ENCODE measurements around the gene TBL1XR1. TPM values are rescaled to one million over a fixed set of nuclear protein-coding genes. Genes with fewer than 3 reads are reported as not detected.

The TBL1XR1 gene
- total RNA-seq, 1 donor from 2014 or later = 142 TPM

DNA sequence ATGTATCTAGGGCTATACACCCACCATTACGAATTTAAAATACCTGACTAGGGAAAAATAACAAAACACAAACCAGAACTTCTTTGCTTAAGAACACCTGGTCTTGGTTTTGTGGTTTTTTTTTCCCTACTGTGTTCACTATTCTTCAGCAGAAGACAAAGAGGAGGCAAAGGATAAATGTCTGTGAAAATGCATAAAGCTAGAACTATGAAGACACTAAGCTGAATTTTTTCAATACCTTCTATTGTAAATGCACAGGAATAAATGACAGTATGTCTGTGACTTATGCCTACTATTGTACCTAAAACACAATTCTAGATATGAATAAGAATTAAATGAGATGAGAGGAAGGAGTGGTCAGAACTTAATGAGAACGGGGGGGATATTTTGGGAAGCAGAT, 86.9 kb downstream of the TBL1XR1 start:
- DNase-seq (ENCODE audit: low spot score) = no peak

DNA sequence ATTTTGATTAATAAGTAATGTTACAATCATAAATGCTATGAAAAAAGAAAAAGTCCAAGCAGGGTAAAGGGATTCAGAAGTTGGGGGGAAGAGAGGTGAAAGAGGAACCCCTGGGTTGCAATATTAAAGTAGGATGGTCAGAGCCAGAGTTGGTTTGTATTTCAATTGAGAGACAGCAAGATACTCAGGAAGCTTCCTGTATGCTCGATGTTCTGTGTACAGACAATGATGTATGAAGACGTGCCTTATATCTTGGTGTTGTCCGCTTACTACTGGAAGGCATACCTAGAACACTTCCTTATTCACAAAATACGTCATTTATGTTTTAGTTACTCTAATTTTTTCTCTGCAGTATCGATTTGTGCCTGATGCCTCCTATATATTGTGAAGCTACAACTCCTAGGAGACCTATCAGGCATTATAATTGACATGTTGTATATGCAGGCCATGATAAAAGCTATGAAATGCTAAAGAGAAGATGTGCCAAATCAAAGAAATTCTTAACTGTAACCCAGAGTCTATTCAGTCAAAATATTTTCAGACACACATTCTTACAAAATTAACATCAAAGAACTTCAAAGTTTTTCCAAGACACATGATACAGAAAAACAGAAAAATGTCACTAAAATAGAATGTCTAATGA, 87.5 kb downstream of the TBL1XR1 start:
- DNase-seq (ENCODE audit: low spot score) = no peak

DNA sequence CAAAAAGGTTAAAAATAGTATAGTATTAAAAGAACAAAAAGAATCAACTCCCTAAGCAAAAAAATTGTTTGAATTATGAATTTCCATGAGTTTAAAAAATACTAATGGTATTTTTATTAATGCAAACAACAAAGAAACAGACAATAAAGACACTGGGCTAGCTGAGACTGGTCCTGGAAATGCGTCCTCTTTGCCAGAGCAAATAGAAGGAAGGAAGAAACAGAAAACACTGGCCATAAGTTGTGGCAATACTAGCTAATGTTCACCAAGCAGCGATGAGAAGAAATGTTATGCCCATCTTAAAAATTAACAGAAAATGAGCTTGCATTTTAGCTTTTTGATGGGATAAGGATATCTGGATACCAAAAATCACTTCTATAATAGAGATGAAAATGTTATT, 88.6 kb downstream of the TBL1XR1 start:
- DNase-seq (ENCODE audit: low spot score) = no peak

DNA sequence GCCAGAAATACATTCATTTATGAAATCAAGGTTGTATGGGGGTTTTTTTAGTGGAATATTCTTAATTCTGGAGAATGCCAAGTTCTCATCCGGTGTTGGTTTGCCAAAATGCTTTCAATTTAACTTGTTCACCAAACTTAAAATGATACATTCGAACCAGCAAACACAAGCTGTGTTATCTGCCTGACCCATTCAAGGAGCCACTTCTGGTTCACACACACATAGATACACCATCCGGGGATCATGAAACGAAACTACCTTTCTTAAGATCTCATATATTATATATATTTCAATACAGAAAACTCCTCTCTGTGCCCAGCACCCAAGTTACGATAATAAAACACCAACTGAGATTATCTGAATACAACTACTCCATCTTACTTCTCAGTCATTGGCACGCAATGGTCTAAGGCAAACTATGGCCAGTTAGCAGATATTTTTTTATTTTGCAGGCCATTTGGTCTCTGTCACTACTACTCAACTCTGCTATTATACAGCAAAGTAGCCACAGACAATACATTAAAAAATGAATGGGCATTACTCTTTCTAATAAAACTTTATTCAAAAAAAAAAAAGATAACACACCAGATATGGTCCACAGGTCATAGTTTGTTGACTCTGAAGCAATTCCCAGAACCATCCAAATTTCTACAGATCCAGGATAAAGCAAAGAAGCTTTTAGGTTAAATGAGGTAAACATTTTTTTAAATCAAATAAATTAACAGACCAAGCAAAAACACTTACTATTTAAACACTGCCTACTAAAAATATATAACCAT, 89.6 kb downstream of the TBL1XR1 start:
- no peak for DNase-seq (ENCODE audit: low spot score)

DNA sequence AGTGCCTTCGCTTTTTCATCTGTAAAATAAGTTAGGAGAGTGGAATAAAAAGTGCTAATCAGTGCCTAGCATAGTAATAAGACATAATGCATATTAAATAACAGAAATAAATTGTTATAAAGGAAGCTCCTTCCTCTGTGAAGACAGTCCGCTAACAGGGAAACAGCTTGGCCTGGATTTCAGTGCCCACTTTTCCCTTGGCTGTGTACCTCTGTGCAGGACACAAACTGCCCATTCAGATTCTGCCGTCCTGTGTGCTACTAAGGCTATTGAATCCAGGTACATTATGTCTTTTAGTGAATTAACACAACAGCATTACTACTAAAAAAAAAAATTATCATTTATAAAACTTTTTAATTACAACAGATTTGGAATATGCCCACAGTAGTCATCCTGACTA, 90.7 kb downstream of the TBL1XR1 start:
- no peak for DNase-seq (ENCODE audit: low spot score)

DNA sequence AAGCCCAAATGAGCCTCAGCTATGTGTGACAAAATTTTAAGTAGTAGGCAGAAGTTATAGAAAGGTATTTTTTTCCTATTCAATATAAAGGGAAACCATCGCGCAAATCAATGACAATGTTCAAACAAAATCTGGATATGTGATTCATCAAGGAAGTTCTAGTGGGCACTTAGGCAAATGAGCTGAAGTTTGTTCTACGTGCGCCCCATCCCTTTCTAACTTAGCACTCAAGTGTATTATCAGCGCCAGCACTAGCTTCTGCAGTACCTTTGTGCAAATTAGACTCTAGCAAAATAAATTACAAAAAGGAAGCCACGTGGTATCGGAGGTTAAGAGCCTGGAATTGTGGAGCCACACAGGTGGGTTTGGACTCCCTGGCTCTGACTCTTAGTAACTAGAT, 91.1 kb downstream of the TBL1XR1 start:
- no peak for DNase-seq (ENCODE audit: low spot score)

DNA sequence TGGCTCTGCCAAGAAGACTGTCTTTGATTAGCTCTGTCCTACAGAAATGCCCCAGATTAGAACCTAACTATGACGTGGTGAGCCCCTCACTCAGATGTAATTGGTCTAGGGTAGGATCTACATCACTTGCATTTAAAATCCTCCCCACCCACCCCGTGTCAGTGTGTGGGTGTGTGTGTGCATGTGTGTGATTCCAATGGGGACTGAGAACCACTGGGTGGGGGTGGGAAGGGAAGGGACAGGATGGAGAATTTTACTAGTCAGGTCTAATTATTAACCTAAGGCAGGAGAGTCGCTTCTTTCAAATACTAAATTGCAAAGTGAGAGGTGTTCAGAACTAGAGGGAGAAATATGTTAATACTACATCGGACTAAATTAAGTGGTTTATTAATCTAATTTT, 91.7 kb downstream of the TBL1XR1 start:
- no peak for DNase-seq (ENCODE audit: low spot score)

DNA sequence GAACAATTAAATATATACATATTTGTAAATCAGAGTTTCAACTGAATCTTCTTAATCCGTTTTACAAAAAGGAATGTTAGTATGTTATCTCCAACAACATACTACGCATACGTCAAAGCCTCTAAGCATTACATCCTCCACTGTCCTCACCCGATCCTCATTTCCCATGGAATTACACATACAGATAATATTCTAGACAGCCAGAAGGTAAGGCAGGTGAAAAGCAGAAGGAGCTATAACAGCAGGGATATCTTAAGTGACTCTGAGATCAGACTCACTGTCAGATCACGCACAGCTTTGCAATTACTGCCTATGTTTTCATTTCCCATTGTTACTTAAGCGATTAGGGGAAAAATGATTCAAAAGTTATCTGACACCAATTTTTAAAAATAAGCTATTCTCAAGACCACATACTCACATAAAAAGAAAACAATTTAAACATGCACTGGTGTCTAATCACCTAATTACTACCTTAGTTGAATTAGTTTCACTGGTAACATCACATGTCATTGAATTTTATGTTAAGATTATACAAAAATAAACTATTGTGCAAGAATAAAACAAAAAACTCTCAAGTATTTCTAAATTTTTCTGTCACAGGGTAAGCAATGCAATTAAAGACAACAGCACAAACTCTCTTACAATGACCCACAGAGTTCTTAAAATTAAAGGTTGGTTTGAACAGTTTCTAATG, 92.8 kb downstream of the TBL1XR1 start:
- DNase-seq (ENCODE audit: low spot score) = no peak

DNA sequence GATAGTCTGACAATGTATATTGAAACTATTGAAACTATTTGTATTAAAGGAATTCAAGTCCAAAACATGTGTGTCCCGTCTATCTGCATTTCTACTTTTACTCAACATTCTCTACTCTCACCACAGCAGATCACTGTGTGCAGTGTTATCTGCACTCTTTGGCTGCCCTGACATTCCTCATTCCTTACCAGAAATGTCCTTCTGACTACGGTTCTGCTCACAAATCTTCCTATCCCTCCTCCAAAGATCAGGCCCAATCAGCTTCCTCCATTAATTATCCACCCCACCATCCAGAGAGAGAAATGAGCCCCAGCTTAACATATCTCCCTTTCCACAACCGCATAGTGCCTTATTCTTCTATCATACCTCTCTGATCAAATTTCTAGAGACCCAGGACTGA, 94.7 kb downstream of the TBL1XR1 start:
- no peak for DNase-seq (ENCODE audit: low spot score)

DNA sequence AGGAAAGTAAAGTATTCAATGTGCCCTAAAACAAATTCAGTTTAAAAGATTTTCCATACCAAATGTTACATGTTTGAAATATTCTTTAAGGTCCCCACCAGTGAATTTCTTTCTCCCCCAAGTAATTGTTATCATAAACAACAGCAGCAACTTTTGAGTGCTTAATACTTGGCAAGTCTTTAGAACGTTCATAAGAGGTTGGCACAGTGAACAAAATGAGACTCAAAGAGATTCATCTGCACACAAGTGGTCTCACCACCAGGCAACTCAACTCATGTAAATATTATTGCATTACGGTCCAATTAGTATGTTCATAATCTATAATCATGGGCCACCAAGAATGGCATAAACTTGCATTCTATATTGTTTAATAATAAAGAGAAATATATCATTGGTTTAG, 98.7 kb downstream of the TBL1XR1 start:
- no peak for DNase-seq (ENCODE audit: low spot score)

DNA sequence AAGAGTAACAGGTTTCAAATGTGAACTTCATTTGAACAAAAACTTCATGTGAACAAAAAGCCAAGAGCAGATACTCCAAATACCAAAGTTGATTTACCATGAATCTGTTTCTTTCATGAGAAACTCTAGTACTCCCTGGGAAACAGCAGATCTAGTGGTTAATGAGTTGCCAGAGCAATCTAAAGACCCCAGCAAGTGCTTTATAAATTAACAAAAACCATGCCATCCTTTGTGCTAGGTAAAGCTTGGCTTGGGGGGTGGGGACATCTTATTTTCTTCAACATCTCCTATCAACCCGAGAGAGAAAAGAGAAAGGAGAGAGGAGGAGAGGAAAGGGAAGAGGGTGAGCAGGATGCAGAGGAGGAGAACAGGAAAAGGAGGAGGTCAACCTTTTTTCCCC, 100.7 kb downstream of the TBL1XR1 start:
- DNase-seq (ENCODE audit: low spot score) = no peak

DNA sequence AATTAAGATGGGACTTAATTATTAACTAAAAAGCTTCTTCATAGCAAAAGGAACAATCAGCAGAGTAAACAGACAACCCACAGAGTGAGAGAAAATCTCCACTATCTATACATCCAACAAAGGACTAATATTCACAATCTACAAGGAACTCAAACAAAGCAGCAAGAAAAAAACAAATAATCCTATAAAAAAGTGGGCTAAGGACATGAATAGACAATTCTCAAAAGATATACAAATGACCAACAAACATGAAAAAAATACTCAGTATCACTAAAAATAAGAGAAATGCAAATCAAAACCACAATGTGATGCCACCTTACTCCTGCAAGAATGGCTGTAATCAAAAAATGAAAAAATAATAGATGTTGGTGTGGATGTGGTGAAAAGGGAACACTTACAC, 103.3 kb downstream of the TBL1XR1 start:
- DNase-seq (ENCODE audit: low spot score) = no peak

DNA sequence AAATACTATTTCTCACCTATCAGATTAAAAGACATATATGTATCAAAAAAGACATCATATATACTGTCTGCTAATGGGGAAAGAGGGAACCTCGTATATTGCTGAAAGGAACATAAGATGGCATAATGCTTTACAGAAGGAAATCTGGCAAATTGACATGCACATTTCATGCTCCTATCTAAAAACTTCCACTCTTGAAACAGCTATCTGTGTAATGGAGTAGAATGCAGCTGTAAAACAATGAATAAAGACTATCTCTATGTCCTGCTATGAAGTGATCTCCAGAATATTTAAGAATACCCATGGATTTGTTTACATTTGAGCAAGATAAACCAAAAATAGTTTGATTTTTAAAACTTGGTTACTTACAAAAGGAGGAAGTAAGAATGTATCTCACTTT, 107.4 kb downstream of the TBL1XR1 start:
- no peak for DNase-seq (ENCODE audit: low spot score)

DNA sequence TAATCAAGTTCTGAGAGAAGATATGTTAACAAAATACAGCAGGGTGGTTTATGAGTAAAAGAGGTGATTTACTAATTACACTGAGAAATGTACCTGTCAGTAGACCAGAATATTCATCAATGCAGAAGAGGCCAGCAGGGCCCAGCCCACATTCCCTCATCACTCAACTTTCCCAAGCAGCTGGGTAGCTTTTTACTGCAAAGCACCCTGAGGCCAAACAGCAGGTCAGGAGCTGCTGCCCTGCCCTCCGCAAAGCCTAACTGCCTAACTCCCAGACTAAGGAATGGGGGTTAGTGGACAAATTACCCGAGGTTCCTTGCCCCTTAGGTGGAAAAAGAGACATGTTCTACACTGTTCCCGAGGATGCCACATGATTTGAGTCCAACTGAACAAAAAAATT, 108.2 kb downstream of the TBL1XR1 start:
- DNase-seq (ENCODE audit: low spot score) = no peak

DNA sequence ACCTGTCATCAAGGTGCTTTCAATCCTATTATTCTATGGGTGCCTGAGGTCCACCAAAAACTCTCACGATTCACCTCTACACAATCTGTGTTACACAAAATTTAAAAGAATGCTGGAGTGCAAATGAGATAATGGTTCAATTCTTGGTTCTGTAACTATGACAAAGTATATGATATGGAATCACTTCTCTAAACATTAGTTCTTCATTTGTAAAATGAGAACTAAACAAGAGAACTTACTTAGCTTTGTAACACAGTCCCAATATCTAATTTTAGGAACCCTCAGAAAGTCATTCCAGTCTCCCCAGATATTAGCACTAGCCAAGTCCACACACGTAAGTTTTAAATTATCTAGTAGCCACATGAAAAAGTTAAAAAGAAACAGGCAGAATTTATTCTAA, 111.5 kb downstream of the TBL1XR1 start:
- no peak for DNase-seq (ENCODE audit: low spot score)

DNA sequence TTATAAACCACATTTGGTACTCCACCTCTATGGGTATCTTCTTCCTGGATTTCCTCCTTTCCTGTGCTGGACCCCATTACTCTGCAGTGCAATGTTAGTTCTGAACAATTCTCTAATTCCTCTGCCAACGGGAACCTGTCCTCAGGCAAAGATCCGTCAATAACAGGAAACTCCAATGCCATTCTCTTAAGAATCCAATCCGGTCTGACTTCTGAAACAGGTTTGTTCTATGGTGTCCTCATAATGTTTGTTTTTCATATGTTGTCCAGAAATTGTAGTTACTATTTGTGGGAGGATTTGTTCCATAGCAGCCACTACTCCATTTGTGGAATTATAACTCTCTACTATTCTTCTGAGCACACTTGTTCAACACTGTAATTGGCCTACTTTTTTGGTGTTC, 112.7 kb downstream of the TBL1XR1 start:
- no peak for DNase-seq (ENCODE audit: low spot score)

DNA sequence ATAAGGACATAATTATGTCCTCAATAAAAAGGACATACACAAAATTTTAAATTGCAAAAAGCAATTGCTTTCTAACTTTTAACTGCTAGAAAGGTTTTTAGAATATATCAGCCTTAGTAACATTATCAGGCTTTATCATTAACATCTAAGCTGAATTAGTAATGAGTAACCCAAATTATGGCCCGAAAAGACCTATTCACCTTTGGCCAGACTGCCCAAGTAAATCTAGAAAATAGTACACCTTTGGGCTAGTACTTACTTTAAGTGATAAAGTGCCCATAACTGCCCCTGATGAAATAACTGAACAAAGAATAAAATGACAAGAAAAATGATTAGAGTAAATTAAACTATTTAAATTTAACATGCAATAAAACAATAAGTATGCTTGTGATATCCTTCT, 117.2 kb downstream of the TBL1XR1 start:
- DNase-seq (ENCODE audit: low spot score) = no peak

DNA sequence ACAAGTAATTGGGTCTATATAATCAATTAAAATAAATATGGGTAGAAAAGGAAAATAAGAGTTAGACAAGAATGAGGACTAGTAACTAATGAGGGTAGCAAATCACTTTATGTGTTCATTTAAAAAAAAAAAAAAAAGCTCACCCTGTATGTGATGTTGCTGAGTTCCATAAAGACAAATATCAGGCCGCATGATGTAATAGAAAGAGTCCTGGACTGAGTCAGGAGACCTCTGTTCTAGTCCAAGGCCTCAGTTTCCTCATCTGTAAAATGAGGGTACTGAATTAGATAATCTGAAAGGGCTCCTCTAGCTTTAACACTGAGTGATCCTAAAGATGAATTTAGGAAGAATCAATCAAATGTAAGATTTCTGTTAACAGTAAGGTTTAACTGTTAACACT, 117.6 kb downstream of the TBL1XR1 start:
- DNase-seq (ENCODE audit: low spot score) = no peak

DNA sequence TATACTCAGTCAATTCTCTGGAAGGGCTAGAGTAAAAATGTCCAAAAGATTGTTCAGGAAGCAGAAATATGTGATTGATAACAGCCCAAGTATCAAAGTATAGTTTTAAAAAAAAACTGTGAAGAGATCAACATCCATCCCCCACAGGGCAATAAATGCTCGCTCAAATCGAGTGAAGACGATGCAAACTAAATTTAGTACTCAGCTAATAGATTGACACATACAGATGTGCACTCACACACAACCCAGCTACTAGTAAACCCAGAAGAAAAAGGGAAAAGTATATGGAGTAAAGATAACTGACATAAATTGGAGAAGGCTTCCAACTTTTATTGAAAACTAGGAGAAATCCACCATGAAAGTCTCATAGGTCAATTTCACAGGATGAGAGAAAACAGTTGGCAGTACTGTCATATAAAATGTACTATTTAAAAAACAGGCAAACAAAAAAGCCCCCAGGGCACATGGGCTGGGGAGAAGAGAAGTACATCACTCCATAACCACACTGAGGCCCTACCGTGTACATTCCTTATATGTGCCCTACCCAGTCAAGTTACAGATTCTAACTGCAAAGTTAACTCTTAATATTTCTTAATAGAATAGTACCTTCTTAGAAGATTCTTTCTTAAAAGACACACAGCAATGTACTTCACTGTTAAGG, 125.7 kb downstream of the TBL1XR1 start:
- no peak for DNase-seq (ENCODE audit: low spot score)

DNA sequence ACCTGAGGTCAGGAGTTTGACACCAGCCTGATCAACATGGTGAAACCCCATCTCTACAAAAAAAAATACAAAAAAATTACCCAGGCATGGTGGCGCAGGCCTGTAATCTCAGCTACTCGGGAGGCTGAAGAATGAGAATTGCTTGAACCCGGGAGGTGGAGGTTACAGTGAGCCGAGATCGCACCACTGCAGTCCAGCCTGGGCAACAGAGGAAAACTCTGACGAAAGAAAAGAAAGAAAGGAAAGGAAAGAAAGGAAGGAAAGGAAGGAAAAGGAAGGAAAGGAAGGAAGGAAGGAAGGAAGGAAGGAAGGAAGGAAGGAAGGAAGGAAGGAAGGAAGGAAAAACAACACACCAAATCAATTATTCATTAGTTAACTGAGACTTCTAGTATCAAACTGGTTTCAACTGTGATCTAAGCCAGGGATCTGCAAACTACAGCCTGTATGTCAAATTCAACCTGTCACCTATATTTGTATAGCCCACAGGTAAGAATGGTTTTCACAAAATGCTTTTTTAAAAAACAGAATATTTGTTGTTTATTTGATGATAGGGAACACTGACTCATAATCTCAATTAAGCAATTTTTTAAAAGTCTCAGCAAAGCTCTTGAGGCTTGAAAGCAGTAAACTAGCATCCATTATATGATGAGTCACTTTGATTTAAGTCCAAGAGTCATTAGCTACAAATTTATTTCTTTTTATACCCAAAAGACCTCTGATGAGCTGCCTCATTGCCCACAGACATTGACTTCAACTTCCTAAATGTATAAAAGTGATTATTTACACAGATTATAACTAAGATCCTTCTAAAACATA, 127.6 kb downstream of the TBL1XR1 start:
- no peak for DNase-seq (ENCODE audit: low spot score)

DNA sequence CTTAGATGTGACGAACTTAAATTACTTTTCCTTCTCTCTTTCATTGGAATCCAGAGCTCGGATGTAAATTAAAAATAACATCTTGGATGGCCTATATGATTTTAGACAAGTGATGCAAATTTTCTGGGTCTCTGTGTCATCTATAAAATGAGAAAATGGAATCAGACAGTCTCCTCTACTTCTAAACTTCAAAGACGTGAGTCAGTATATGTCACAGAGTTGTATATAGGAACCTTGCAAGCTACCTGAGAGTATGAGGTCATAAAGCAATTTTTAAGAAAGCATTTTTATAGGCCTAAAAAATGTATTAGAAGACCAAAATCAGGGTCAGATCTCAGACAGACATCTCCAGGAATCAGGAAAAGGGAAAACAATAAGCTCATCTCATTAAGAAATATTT, 128.3 kb downstream of the TBL1XR1 start:
- DNase-seq (ENCODE audit: low spot score) = no peak

All from mesenteric fat pad (tissue), 1 donor.